ENCODE data around the gene SNRNP40. TPM values are rescaled to one million over a fixed set of nuclear protein-coding genes. Genes with fewer than 3 reads are reported as not detected.

SNRNP40 gene
- total and polyA plus RNA-seq, 2 experiments from 2014 or later = 46.9 to 59.1 TPM

- 74% methylated on average over 3 of the region's 3 CpGs for WGBS (ENCODE audit: low lambda C conversion rate, missing lambda C conversion rate)
- Histone ChIP-seq H3K9me2 (replicated peaks; ENCODE audit: insufficient read depth) (no peaks in the 10 kb centered on the region), H3K27ac (no peak overlapping the region), H3K27me3 (no peaks in the 10 kb centered on the region), H3K4me2 (no peak overlapping the region), H3K79me2 (no peaks in the 10 kb centered on the region), H3K4me1 (ENCODE audit: insufficient read depth) (no peaks in the 10 kb centered on the region), H3K36me3 (replicated peaks; ENCODE audit: insufficient read depth, low read depth) (no peaks in the 10 kb centered on the region), H4K20me1 (ENCODE audit: insufficient read depth, poor library complexity, severe bottlenecking) (no peaks in the 10 kb centered on the region), H2AFZ (no peak overlapping the region), H3K4me3 (no peak overlapping the region), H3K9me3 (ENCODE audit: low read depth) (no peaks in the 10 kb centered on the region)
- DNase-seq (ENCODE audit: low spot score) = no peak
- no peak for TF ChIP-seq CTCF (IDR thresholded peaks at IDR 0.05; ENCODE audit: poor library complexity)
- no peak for TF ChIP-seq EZH2 (IDR thresholded peaks at IDR 0.05; ENCODE audit: borderline replicate concordance)
These were observed 36.8 kb downstream of the SNRNP40 start for GRCh38 chr1:31259746-31260145.

DNA sequence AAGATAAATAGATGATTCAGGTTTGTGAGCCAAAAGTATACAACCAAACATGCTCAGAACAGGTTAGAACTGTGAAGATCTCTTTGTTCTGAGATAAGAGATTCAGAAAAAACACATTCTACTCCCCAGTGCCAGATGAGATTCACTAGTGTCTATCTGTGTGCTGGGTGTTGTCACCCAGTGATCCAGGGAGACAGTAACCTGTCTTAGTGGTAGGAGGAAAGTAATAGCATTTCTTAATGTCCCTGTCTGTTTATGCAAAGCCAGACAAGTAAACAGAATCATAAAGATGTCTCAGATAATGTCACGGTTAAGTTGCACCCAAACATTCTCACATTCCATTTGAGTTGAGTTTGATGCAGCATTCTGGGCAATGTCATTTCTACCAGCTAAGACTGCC, 38.0 kb downstream of the SNRNP40 start:
- H3K27ac ChIP-seq = no peak overlapping the region
- H3K9me2 ChIP-seq (replicated peaks; ENCODE audit: insufficient read depth) = no peaks in the 10 kb centered on the region
- WGBS (ENCODE audit: low lambda C conversion rate, missing lambda C conversion rate) = 74% methylated on average over 1 of the region's 1 CpG

GRCh38 chr1:31257213-31257612, 39.4 kb downstream of the SNRNP40 start:
- H3K9me3 ChIP-seq (ENCODE audit: low read depth) = no peaks in the 10 kb centered on the region
- 100% methylated on average over 1 of the region's 1 CpG for WGBS (ENCODE audit: low lambda C conversion rate, missing lambda C conversion rate)
- H3K27me3 ChIP-seq = no peaks in the 10 kb centered on the region
- no peak for DNase-seq (ENCODE audit: low spot score)
- H3K4me2 ChIP-seq = no peak overlapping the region
- no peaks in the 10 kb centered on the region for H3K79me2 ChIP-seq
- H3K4me1 ChIP-seq (ENCODE audit: insufficient read depth) = no peaks in the 10 kb centered on the region
- H4K20me1 ChIP-seq (ENCODE audit: insufficient read depth, poor library complexity, severe bottlenecking) = no peaks in the 10 kb centered on the region
- TF ChIP-seq CTCF (IDR thresholded peaks at IDR 0.05; ENCODE audit: poor library complexity) (no peak), EZH2phosphoT487 (IDR thresholded peaks at IDR 0.05; ENCODE audit: low read depth, severe bottlenecking, unreplicated experiment) (no peak), EZH2 (IDR thresholded peaks at IDR 0.05; ENCODE audit: borderline replicate concordance) (no peak)
- no peak overlapping the region for H3K4me3 ChIP-seq
- H3K9me2 ChIP-seq (replicated peaks; ENCODE audit: insufficient read depth) = no peaks in the 10 kb centered on the region
- no peak overlapping the region for H2AFZ ChIP-seq
- no peaks in the 10 kb centered on the region for H3K36me3 ChIP-seq (replicated peaks; ENCODE audit: insufficient read depth, low read depth)
- H3K27ac ChIP-seq = no peak overlapping the region

More for the DNA sequence above, 38.0 kb downstream of the SNRNP40 start:
- H3K36me3 ChIP-seq (replicated peaks; ENCODE audit: insufficient read depth, low read depth) = no peaks in the 10 kb centered on the region
- DNase-seq (ENCODE audit: low spot score) = no peak
- H3K4me1 ChIP-seq (ENCODE audit: insufficient read depth) = no peaks in the 10 kb centered on the region
- TF ChIP-seq EZH2 (IDR thresholded peaks at IDR 0.05; ENCODE audit: borderline replicate concordance) (no peak), EZH2phosphoT487 (IDR thresholded peaks at IDR 0.05; ENCODE audit: low read depth, severe bottlenecking, unreplicated experiment) (no peak), CTCF (IDR thresholded peaks at IDR 0.05; ENCODE audit: poor library complexity) (no peak)
- no peaks in the 10 kb centered on the region for H3K79me2 ChIP-seq
- no peaks in the 10 kb centered on the region for H3K27me3 ChIP-seq
- no peaks in the 10 kb centered on the region for H4K20me1 ChIP-seq (ENCODE audit: insufficient read depth, poor library complexity, severe bottlenecking)
- no peak overlapping the region for H3K4me2 ChIP-seq
- no peak overlapping the region for H3K4me3 ChIP-seq
- no peaks in the 10 kb centered on the region for H3K9me3 ChIP-seq (ENCODE audit: low read depth)
- H2AFZ ChIP-seq = no peak overlapping the region

- Histone ChIP-seq H4K20me1 (ENCODE audit: insufficient read depth, poor library complexity, severe bottlenecking) (no peaks in the 10 kb centered on the region), H3K9me3 (ENCODE audit: low read depth) (no peaks in the 10 kb centered on the region), H3K27me3 (no peaks in the 10 kb centered on the region), H3K36me3 (replicated peaks; ENCODE audit: insufficient read depth, low read depth) (no peaks in the 10 kb centered on the region), H2AFZ (no peak overlapping the region), H3K27ac (no peak overlapping the region), H3K9me2 (replicated peaks; ENCODE audit: insufficient read depth) (no peaks in the 10 kb centered on the region), H3K79me2 (no peaks in the 10 kb centered on the region), H3K4me1 (ENCODE audit: insufficient read depth) (no peaks in the 10 kb centered on the region), H3K4me3 (no peak overlapping the region), H3K4me2 (no peak overlapping the region)
- no peak for DNase-seq (ENCODE audit: low spot score)
- TF ChIP-seq EZH2 (IDR thresholded peaks at IDR 0.05; ENCODE audit: borderline replicate concordance) (no peak), CTCF (IDR thresholded peaks at IDR 0.05; ENCODE audit: poor library complexity) (no peak), EZH2phosphoT487 (IDR thresholded peaks at IDR 0.05; ENCODE audit: low read depth, severe bottlenecking, unreplicated experiment) (no peak)
- 95% methylated on average over 3 of the region's 3 CpGs for WGBS (ENCODE audit: low lambda C conversion rate, missing lambda C conversion rate)
These were observed 46.7 kb downstream of the SNRNP40 start for GRCh38 chr1:31249854-31250253.
